OCI-LY1 (cell line): ENCODE measurements around the gene TNFRSF17.

Experiments used
- EZH2 ChIP-seq: fragments of 200-600 bp; sonication (generic), shearing (Covaris generic); IDR thresholded peaks from 2 replicates; pipeline ENCODE4 v1.8.0; 2017; ENCODE audit warnings: borderline replicate concordance, mixed run types, mild to moderate bottlenecking, antibody characterized with exemption, low read length, moderate library complexity, mixed read lengths
- TF ChIP-seq, protein P1 (sequence below): fragments of 200-600 bp; sonication (generic), shearing (Covaris generic); IDR thresholded peaks from 2 replicates; pipeline ENCODE4 v1.5.1; 2017; ENCODE audit warnings: mild to moderate bottlenecking, antibody characterized with exemption, low read length, moderate library complexity, mixed read lengths

DNA sequence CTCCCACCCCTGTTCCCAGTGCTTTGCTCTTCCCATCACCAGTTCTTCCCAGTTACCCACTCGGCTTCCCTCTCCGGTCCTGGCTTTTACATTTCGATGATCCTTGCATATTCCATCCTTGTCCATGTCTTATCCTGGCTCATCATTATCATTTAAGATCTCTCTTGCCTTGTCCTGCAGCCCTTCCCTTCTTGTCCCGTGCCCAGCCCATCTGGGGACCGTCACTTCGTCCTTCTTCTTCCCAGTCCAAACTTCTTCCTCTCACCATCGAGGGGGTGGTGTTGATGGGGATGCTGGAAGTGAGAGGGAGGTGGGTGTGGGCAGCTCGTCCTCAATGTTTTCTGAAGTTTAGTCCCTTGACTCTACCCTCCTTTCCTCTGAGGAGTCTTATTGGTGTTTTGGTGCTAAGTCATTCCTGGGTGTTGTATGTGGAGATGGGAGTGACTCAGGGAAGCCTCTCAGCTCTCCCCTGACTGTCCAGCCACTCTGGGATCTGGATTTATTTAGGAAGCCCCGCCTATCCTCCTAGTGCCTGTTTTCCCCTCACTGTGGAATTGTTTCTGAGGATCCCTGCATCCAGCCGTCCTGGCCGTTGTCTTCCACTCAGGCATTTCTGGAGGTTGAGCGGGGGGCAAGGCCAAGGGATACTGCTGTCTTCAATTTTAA lies 12.5 kb downstream of the TNFRSF17 start:
- TF ChIP-seq, protein P1, sequence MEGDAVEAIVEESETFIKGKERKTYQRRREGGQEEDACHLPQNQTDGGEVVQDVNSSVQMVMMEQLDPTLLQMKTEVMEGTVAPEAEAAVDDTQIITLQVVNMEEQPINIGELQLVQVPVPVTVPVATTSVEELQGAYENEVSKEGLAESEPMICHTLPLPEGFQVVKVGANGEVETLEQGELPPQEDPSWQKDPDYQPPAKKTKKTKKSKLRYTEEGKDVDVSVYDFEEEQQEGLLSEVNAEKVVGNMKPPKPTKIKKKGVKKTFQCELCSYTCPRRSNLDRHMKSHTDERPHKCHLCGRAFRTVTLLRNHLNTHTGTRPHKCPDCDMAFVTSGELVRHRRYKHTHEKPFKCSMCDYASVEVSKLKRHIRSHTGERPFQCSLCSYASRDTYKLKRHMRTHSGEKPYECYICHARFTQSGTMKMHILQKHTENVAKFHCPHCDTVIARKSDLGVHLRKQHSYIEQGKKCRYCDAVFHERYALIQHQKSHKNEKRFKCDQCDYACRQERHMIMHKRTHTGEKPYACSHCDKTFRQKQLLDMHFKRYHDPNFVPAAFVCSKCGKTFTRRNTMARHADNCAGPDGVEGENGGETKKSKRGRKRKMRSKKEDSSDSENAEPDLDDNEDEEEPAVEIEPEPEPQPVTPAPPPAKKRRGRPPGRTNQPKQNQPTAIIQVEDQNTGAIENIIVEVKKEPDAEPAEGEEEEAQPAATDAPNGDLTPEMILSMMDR: no peak
- TF ChIP-seq EZH2: no peak
